Vagina (tissue), 2 donors: ENCODE measurements around the gene TMTC1.

Experiments
- POLR2A ChIP-seq, 2 donors: fragments of 450-650 bp; IDR thresholded peaks; one replicate each; pipeline ENCODE4 v1.6.1; 2017; ENCODE audit warnings: antibody characterized with exemption in 2 of 2, mild to moderate bottlenecking in 2 of 2, moderate library complexity in 2 of 2
- POLR2AphosphoS5 ChIP-seq, 2 donors: sonication (generic); formaldehyde crosslinking; IDR thresholded peaks; one replicate each; pipeline ENCODE4 v1.9.0; 2017; ENCODE audit warnings: antibody characterized with exemption in 2 of 2, mild to moderate bottlenecking in 2 of 2, low read depth in 1 of 2; ENCODE audit not compliant: insufficient read depth in 1 of 2
- TF ChIP-seq, protein P1 (sequence below), 3 experiments: fragments of 450-650 bp in 2 of 3; fragments of 200-600 bp in 1 of 3; sonication (generic) in 1 of 3; IDR thresholded peaks; one replicate each; pipeline ENCODE4 v1.5.1; 2017 to 2019; ENCODE audit warnings: antibody characterized with exemption in 3 of 3, mild to moderate bottlenecking in 2 of 3, moderate library complexity in 2 of 3

DNA sequence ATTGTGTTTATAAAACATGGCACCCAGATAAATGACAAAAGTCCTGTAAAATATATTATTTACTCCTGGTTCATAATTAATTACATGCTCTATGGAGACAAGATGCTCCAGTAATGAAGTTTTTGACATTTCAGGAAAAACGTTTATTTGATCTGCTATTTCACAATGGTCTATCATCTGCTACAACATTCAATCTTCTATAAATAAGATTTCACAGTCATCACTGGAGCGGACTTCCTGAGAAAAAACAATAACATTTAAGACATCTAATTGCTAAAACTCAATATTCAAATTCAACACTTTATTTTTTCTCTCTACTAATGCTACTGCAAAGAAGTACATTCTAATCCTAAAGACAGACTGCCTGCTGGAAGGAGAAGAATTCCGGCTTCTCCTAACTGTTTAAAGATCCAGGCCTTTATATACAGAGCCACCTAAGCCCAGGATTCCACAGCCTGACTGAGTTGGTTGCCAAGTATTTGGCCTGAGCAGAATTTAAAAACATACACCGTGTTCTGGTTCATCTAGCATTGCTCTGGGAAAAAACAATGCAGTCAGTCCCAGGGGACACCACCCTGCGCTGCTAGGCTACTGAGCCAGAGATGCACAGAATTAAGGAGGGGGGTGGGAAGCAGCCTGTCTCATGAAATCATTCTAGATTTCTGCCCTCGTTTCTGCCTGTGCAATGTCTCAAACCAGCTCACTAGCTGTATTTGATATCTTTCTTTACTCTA is 58.0 kb downstream of the TMTC1 start:
- TF ChIP-seq, protein P1, sequence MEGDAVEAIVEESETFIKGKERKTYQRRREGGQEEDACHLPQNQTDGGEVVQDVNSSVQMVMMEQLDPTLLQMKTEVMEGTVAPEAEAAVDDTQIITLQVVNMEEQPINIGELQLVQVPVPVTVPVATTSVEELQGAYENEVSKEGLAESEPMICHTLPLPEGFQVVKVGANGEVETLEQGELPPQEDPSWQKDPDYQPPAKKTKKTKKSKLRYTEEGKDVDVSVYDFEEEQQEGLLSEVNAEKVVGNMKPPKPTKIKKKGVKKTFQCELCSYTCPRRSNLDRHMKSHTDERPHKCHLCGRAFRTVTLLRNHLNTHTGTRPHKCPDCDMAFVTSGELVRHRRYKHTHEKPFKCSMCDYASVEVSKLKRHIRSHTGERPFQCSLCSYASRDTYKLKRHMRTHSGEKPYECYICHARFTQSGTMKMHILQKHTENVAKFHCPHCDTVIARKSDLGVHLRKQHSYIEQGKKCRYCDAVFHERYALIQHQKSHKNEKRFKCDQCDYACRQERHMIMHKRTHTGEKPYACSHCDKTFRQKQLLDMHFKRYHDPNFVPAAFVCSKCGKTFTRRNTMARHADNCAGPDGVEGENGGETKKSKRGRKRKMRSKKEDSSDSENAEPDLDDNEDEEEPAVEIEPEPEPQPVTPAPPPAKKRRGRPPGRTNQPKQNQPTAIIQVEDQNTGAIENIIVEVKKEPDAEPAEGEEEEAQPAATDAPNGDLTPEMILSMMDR (IDR thresholded peaks at IDR 0.05): no peak
- TF ChIP-seq POLR2AphosphoS5 (IDR thresholded peaks at IDR 0.05; ENCODE audit: insufficient read depth in 1 of 2, low read depth in 1 of 2) (peak in 1 of 2 donors; percentile 51), POLR2A (IDR thresholded peaks at IDR 0.05) (no peak)
